ENCODE data around the gene BTF3. TPM values are rescaled to one million over a fixed set of nuclear protein-coding genes. Genes with fewer than 3 reads are reported as not detected.

The BTF3 gene
- total RNA-seq, 2 donors from 2014 or later, result 1,036 to 1,053 TPM

GRCh38 chr5:73514418-73514817 lies 16.2 kb downstream of the BTF3 start:
- H3K36me3 Mint-ChIP-seq (ENCODE audit: insufficient read depth in 2 of 2), result no peaks in the 10 kb centered on the region
- H3K27ac Mint-ChIP-seq, result no peak overlapping the region
- DNase-seq (no peak), ATAC-seq (replicated peaks in 1 of 2) (no peak)
- no peaks in the 10 kb centered on the region for H3K27me3 Mint-ChIP-seq (ENCODE audit: low read depth)
- no peak overlapping the region for H3K4me3 Mint-ChIP-seq
- peaks cover 2% of the 10 kb centered on the region for H3K4me1 Mint-ChIP-seq (ENCODE audit: low read depth)
- no peaks in the 10 kb centered on the region for H3K9me3 Mint-ChIP-seq

- Mint-ChIP-seq H3K4me3 (no peak overlapping the region), H3K27ac (no peak overlapping the region), H3K36me3 (ENCODE audit: insufficient read depth in 2 of 2) (no peaks in the 10 kb centered on the region), H3K9me3 (no peaks in the 10 kb centered on the region), H3K27me3 (ENCODE audit: low read depth) (no peaks in the 10 kb centered on the region), H3K4me1 (ENCODE audit: low read depth) (peaks cover 8% of the 10 kb centered on the region)
- DNase-seq, result no peak
- no peak for ATAC-seq (replicated peaks in 1 of 2)
Observed at GRCh38 chr5:73515232-73515631, 17.0 kb downstream of the BTF3 start.

GRCh38 chr5:73519531-73520283 lies 21.5 kb downstream of the BTF3 start:
- ATAC-seq (replicated peaks in 1 of 2) (peak; percentile 96 to 99), DNase-seq (peak; percentile 71 to 76)
- Mint-ChIP-seq H3K27ac (peak overlapping the region; percentile 17), H3K27me3 (ENCODE audit: low read depth) (no peaks in the 10 kb centered on the region), H3K4me3 (peak overlapping the region; percentile 40 to 44), H3K36me3 (ENCODE audit: insufficient read depth in 2 of 2) (no peaks in the 10 kb centered on the region), H3K4me1 (ENCODE audit: low read depth) (peaks cover 8% of the 10 kb centered on the region), H3K9me3 (no peaks in the 10 kb centered on the region)

GRCh38 chr5:73522989-73523388 lies 24.7 kb downstream of the BTF3 start:
- Mint-ChIP-seq H3K27me3 (ENCODE audit: low read depth) (peaks cover 2% of the 10 kb centered on the region), H3K36me3 (ENCODE audit: insufficient read depth in 2 of 2) (no peaks in the 10 kb centered on the region)

DNA sequence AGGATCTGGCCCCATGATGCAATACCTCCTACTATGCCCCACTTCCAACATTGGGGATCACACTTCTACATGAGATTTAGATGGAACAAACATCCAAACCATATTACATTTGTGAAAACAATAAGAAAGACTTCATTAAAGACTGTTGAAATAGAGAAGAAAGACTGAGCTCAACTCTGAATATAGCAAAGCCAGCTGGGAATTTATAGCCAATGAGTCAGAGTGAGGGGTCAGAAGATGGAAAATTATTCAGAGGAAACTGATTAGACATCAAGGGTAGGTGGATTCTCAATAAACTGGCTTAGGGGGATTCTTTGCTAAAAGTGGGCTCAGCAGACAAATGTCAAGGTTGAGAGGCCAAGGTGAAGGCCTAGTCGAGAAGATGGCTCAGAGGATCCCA lies 25.6 kb downstream of the BTF3 start:
- Mint-ChIP-seq H3K4me3 (no peak overlapping the region), H3K36me3 (ENCODE audit: insufficient read depth in 2 of 2) (no peaks in the 10 kb centered on the region), H3K9me3 (no peaks in the 10 kb centered on the region), H3K4me1 (ENCODE audit: low read depth) (peaks cover 8% of the 10 kb centered on the region), H3K27me3 (ENCODE audit: low read depth) (peaks cover 9% of the 10 kb centered on the region), H3K27ac (no peak overlapping the region)
- no peak for DNase-seq
- no peak for ATAC-seq (replicated peaks in 1 of 2)

More at GRCh38 chr5:73522989-73523388, 24.7 kb downstream of the BTF3 start:
- Mint-ChIP-seq H3K4me3 (no peak overlapping the region), H3K9me3 (no peaks in the 10 kb centered on the region), H3K4me1 (ENCODE audit: low read depth) (peaks cover 8% of the 10 kb centered on the region), H3K27ac (no peak overlapping the region)
- ATAC-seq (replicated peaks in 1 of 2) (no peak), DNase-seq (no peak)

DNA sequence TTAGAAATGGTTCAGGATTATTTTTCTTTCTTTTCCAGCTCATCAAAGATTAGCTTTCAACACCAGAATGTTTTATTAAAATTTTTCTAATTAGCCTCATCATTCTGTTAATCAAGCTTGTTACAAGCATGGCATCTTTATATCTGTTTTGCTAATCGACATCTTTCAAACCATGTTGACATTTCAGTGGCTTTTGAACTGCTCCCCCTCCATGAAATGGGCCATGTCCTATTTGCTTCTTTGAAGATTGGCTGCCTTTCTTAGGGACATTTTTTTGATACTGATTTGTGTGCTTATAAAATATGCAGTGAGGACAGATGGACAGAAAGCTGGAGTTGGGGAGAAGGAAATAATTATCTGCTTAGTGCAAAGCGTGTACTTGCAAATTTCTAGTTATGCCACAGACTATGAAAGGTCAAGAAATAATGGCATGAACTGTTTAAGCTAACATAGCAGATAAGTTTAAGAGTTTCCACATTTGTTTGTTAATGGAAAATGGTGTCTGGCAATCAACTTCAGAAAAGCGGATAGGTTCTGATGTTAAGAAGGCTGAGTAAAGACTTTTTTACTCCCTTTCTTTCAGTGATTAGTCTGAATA lies 27.5 kb downstream of the BTF3 start:
- Mint-ChIP-seq H3K36me3 (ENCODE audit: insufficient read depth in 2 of 2) (no peaks in the 10 kb centered on the region), H3K9me3 (no peaks in the 10 kb centered on the region), H3K27ac (no peak overlapping the region), H3K27me3 (ENCODE audit: low read depth) (peaks cover 9% of the 10 kb centered on the region), H3K4me3 (no peak overlapping the region), H3K4me1 (ENCODE audit: low read depth) (no peaks in the 10 kb centered on the region)
- ATAC-seq (replicated peaks in 1 of 2), result no peak
- DNase-seq, result no peak

DNA sequence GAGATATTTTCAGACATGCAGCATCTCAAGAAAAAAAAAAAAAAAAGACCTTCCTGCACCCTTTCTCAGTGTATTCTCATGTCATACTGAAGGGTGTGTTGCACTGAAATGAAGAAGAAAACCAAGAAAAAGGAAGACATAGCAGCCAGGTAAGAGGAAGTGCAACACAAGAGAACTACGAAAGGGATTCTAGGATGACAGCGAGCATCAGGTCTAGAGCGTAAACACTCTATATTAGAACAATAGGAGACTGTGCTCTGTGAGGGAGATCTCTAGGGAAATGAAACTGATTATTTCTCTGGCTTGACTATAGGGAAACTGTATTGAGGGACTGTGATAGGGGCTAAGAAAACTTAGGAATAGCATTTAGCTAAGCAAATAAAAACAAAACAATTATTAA lies 30.0 kb downstream of the BTF3 start:
- H3K4me1 Mint-ChIP-seq (ENCODE audit: low read depth), result no peaks in the 10 kb centered on the region
- no peaks in the 10 kb centered on the region for H3K36me3 Mint-ChIP-seq (ENCODE audit: insufficient read depth in 2 of 2)
- no peaks in the 10 kb centered on the region for H3K9me3 Mint-ChIP-seq
- peaks cover 28% of the 10 kb centered on the region for H3K27me3 Mint-ChIP-seq (ENCODE audit: low read depth)
- no peak overlapping the region for H3K4me3 Mint-ChIP-seq
- ATAC-seq (replicated peaks in 1 of 2), result no peak
- DNase-seq, result no peak
- H3K27ac Mint-ChIP-seq, result no peak overlapping the region

DNA sequence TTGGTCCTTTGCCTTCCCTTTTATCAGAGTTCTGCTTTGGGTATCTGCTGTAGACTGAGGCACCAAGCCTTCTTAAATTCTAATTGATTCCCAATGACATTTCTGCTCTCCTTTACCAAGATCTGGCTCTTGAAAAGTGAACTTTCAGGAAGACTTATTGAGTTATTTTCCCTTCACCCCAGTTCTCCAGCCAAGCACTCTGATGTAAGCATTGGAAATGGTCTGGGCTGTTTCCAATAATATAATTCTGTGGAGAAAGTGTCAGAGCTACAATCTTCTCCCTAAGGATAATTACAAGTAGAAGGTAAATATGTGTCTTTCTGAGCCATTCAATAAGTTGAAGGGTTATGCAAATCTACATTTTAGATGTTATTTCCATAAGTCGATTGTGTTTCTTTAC lies 30.8 kb downstream of the BTF3 start:
- DNase-seq (no peak), ATAC-seq (replicated peaks in 1 of 2) (no peak)

GRCh38 chr5:73531356-73531755 lies 33.1 kb downstream of the BTF3 start:
- Mint-ChIP-seq H3K36me3 (ENCODE audit: insufficient read depth in 2 of 2) (no peaks in the 10 kb centered on the region), H3K27ac (no peak overlapping the region), H3K4me3 (no peak overlapping the region), H3K27me3 (ENCODE audit: low read depth) (peaks cover 45% of the 10 kb centered on the region), H3K4me1 (ENCODE audit: low read depth) (no peaks in the 10 kb centered on the region), H3K9me3 (no peaks in the 10 kb centered on the region)
- DNase-seq (no peak), ATAC-seq (replicated peaks in 1 of 2) (no peak)

More for the DNA sequence above, 30.8 kb downstream of the BTF3 start:
- no peak overlapping the region for H3K27ac Mint-ChIP-seq
- H3K4me3 Mint-ChIP-seq, result no peak overlapping the region
- H3K36me3 Mint-ChIP-seq (ENCODE audit: insufficient read depth in 2 of 2), result no peaks in the 10 kb centered on the region
- H3K27me3 Mint-ChIP-seq (ENCODE audit: low read depth), result peaks cover 33% of the 10 kb centered on the region
- H3K9me3 Mint-ChIP-seq, result no peaks in the 10 kb centered on the region
- no peaks in the 10 kb centered on the region for H3K4me1 Mint-ChIP-seq (ENCODE audit: low read depth)

DNA sequence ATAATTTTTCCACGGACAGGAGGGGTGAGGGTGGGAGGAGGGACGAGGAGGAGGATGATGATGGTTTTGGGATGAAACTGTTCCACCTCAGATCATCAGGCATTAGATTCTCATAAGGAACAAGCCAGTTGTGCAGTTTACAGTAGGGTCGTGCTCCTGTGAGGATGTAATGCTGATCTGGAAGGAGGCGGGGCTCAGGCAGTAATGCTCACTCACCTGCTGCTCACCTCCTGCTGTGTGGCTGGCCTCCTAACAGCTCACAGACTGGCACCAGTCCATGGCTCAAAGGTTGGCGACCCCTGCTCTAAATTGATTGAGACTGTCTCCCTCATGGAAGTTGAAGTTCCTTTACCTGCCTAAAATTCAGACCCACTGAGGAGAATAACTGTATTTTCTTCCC lies 34.0 kb downstream of the BTF3 start:
- Mint-ChIP-seq H3K9me3 (no peaks in the 10 kb centered on the region), H3K27me3 (ENCODE audit: low read depth) (peaks cover 45% of the 10 kb centered on the region), H3K4me1 (ENCODE audit: low read depth) (no peaks in the 10 kb centered on the region), H3K4me3 (no peak overlapping the region), H3K27ac (no peak overlapping the region), H3K36me3 (ENCODE audit: insufficient read depth in 2 of 2) (no peaks in the 10 kb centered on the region)
- no peak for ATAC-seq (replicated peaks in 1 of 2)
- no peak for DNase-seq

GRCh38 chr5:73534011-73534644 lies 35.9 kb downstream of the BTF3 start:
- H3K4me3 Mint-ChIP-seq, result no peak overlapping the region
- H3K27ac Mint-ChIP-seq, result no peak overlapping the region
- DNase-seq, result no peak
- H3K27me3 Mint-ChIP-seq (ENCODE audit: low read depth), result peaks cover 37% of the 10 kb centered on the region
- no peaks in the 10 kb centered on the region for H3K4me1 Mint-ChIP-seq (ENCODE audit: low read depth)
- no peaks in the 10 kb centered on the region for H3K9me3 Mint-ChIP-seq
- no peak for ATAC-seq (replicated peaks in 1 of 2)
- no peaks in the 10 kb centered on the region for H3K36me3 Mint-ChIP-seq (ENCODE audit: insufficient read depth in 2 of 2)

GRCh38 chr5:73534971-73535370 lies 36.7 kb downstream of the BTF3 start:
- ATAC-seq (replicated peaks in 1 of 2) (no peak), DNase-seq (no peak)
- no peak overlapping the region for H3K4me3 Mint-ChIP-seq
- no peaks in the 10 kb centered on the region for H3K4me1 Mint-ChIP-seq (ENCODE audit: low read depth)
- no peaks in the 10 kb centered on the region for H3K9me3 Mint-ChIP-seq
- peaks cover 39% of the 10 kb centered on the region for H3K27me3 Mint-ChIP-seq (ENCODE audit: low read depth)
- no peaks in the 10 kb centered on the region for H3K36me3 Mint-ChIP-seq (ENCODE audit: insufficient read depth in 2 of 2)
- no peak overlapping the region for H3K27ac Mint-ChIP-seq

DNA sequence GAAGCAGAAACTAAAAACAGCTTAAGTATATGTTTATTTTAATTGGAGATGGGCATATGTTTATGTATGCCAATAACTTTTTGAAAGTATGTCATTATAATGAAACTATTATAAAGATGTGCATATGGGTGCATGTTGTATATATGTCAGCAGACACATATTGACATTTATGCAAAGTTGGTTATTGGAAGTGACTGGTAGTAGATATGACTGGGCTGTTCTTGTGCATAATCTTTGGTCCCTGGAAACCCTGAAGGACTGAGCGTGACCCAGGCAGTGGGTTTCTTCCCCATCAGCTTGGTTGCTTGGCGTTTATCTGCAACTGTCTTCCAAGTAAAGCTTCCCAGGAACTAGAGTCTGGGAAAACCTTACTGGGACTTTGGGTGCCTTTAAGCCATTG lies 41.5 kb downstream of the BTF3 start:
- H3K27ac Mint-ChIP-seq, result no peak overlapping the region
- peaks cover 4% of the 10 kb centered on the region for H3K4me1 Mint-ChIP-seq (ENCODE audit: low read depth)
- H3K27me3 Mint-ChIP-seq (ENCODE audit: low read depth), result peaks cover 30% of the 10 kb centered on the region
- H3K9me3 Mint-ChIP-seq, result no peaks in the 10 kb centered on the region
- DNase-seq, result no peak
- no peaks in the 10 kb centered on the region for H3K36me3 Mint-ChIP-seq (ENCODE audit: insufficient read depth in 2 of 2)
- no peak overlapping the region for H3K4me3 Mint-ChIP-seq
- no peak for ATAC-seq (replicated peaks in 1 of 2)

Measured in activated T-cell treated with anti-CD3 and anti-CD28 coated beads, Interleukin-2, amount 50 U/mL, for 72 hours (primary cell).